ENCODE results near the gene MED27. TPM values are rescaled to one million over a fixed set of nuclear protein-coding genes. Genes with fewer than 3 reads are reported as not detected.
A peak's percentile ranks its signal among the peaks of the same experiment; 100 is the strongest.

The MED27 gene
- polyA plus RNA-seq, 4 donors, result 10.8 to 17.8 (median 11.0) TPM

GRCh38 chr9:132117694-132118093 is 38.0 kb upstream of the MED27 start:
- FAIRE-seq (no peak), DNase-seq (no peak)
- H3K27ac ChIP-seq (ENCODE audit: low read depth in 1 of 3, low read length in 2 of 3), result no peak overlapping the region
- H3K27me3 ChIP-seq (ENCODE audit: control insufficient read depth in 3 of 3, insufficient read depth in 3 of 3, low read length in 3 of 3), result peaks cover 0 to 6% (median 4%) of the 10 kb centered on the region in 3 donors
- H3K9me3 ChIP-seq (ENCODE audit: control insufficient read depth in 2 of 2, insufficient read depth in 1 of 2, low read depth in 1 of 2, low read length in 1 of 2), result no peaks in the 10 kb centered on the region
- WGBS, 3 donors, result 34 to 68% (median 53%) methylated on average over 3 of the region's 3 CpGs
- no peaks in the 10 kb centered on the region for H3K4me1 ChIP-seq (ENCODE audit: control insufficient read depth in 3 of 3, insufficient read depth in 2 of 3, low read depth in 1 of 3, low read length in 2 of 3)
- H3K4me3 ChIP-seq (ENCODE audit: low read depth in 1 of 3, low read length in 3 of 3), result no peak overlapping the region
- no peaks in the 10 kb centered on the region for H3K36me3 ChIP-seq (ENCODE audit: control insufficient read depth in 3 of 3, insufficient read depth in 2 of 3, low read depth in 1 of 3, low read length in 3 of 3)

GRCh38 chr9:132116583-132116982 is 36.9 kb upstream of the MED27 start:
- no peak for FAIRE-seq
- WGBS, 3 donors, result 59 to 84% (median 77%) methylated on average over 3 of the region's 3 CpGs
- DNase-seq, result no peak

GRCh38 chr9:132114102-132114707 is 34.5 kb upstream of the MED27 start:
- Histone ChIP-seq H3K27me3 (ENCODE audit: control insufficient read depth in 3 of 3, insufficient read depth in 3 of 3, low read length in 3 of 3) (no peaks in the 10 kb centered on the region), H3K36me3 (ENCODE audit: control insufficient read depth in 3 of 3, insufficient read depth in 2 of 3, low read depth in 1 of 3, low read length in 3 of 3) (no peaks in the 10 kb centered on the region), H3K4me3 (ENCODE audit: low read depth in 1 of 3, low read length in 3 of 3) (no peak overlapping the region), H3K27ac (ENCODE audit: low read depth in 1 of 3, low read length in 2 of 3) (no peak overlapping the region), H3K4me1 (ENCODE audit: control insufficient read depth in 3 of 3, insufficient read depth in 2 of 3, low read depth in 1 of 3, low read length in 2 of 3) (no peaks in the 10 kb centered on the region), H3K9me3 (ENCODE audit: control insufficient read depth in 2 of 2, insufficient read depth in 1 of 2, low read depth in 1 of 2, low read length in 1 of 2) (no peaks in the 10 kb centered on the region)
- no peak for FAIRE-seq
- WGBS, 3 donors, result 32 to 33% (median 32%) methylated on average over 17 to 18 of the region's 18 CpGs
- peak; percentile 47 to 80 for DNase-seq

More at GRCh38 chr9:132116583-132116982, 36.9 kb upstream of the MED27 start:
- Histone ChIP-seq H3K4me3 (ENCODE audit: low read depth in 1 of 3, low read length in 3 of 3) (no peak overlapping the region), H3K27me3 (ENCODE audit: control insufficient read depth in 3 of 3, insufficient read depth in 3 of 3, low read length in 3 of 3) (peaks cover 0 to 2% (median 0%) of the 10 kb centered on the region in 3 donors), H3K4me1 (ENCODE audit: control insufficient read depth in 3 of 3, insufficient read depth in 2 of 3, low read depth in 1 of 3, low read length in 2 of 3) (no peaks in the 10 kb centered on the region), H3K36me3 (ENCODE audit: control insufficient read depth in 3 of 3, insufficient read depth in 2 of 3, low read depth in 1 of 3, low read length in 3 of 3) (no peaks in the 10 kb centered on the region), H3K9me3 (ENCODE audit: control insufficient read depth in 2 of 2, insufficient read depth in 1 of 2, low read depth in 1 of 2, low read length in 1 of 2) (no peaks in the 10 kb centered on the region), H3K27ac (ENCODE audit: low read depth in 1 of 3, low read length in 2 of 3) (no peak overlapping the region)

- H3K4me1 ChIP-seq (ENCODE audit: control insufficient read depth in 3 of 3, insufficient read depth in 2 of 3, low read depth in 1 of 3, low read length in 2 of 3), result no peaks in the 10 kb centered on the region
- H3K27ac ChIP-seq (ENCODE audit: low read depth in 1 of 3, low read length in 2 of 3), result no peak overlapping the region
- 69 to 71% (median 71%) methylated on average over 5 of the region's 5 CpGs for WGBS, 3 donors
- H3K36me3 ChIP-seq (ENCODE audit: control insufficient read depth in 3 of 3, insufficient read depth in 2 of 3, low read depth in 1 of 3, low read length in 3 of 3), result no peaks in the 10 kb centered on the region
- DNase-seq, result no peak
- no peaks in the 10 kb centered on the region for H3K27me3 ChIP-seq (ENCODE audit: control insufficient read depth in 3 of 3, insufficient read depth in 3 of 3, low read length in 3 of 3)
- H3K4me3 ChIP-seq (ENCODE audit: low read depth in 1 of 3, low read length in 3 of 3), result no peak overlapping the region
- FAIRE-seq, result no peak
- H3K9me3 ChIP-seq (ENCODE audit: control insufficient read depth in 2 of 2, insufficient read depth in 1 of 2, low read depth in 1 of 2, low read length in 1 of 2), result no peaks in the 10 kb centered on the region
Measured at GRCh38 chr9:132109291-132109690, 29.6 kb upstream of the MED27 start.

- DNase-seq (no peak), FAIRE-seq (no peak)
- Histone ChIP-seq H3K36me3 (ENCODE audit: control insufficient read depth in 3 of 3, insufficient read depth in 2 of 3, low read depth in 1 of 3, low read length in 3 of 3) (no peaks in the 10 kb centered on the region), H3K4me1 (ENCODE audit: control insufficient read depth in 3 of 3, insufficient read depth in 2 of 3, low read depth in 1 of 3, low read length in 2 of 3) (no peaks in the 10 kb centered on the region), H3K9me3 (ENCODE audit: control insufficient read depth in 2 of 2, insufficient read depth in 1 of 2, low read depth in 1 of 2, low read length in 1 of 2) (no peaks in the 10 kb centered on the region), H3K4me3 (ENCODE audit: low read depth in 1 of 3, low read length in 3 of 3) (no peak overlapping the region), H3K27me3 (ENCODE audit: control insufficient read depth in 3 of 3, insufficient read depth in 3 of 3, low read length in 3 of 3) (no peaks in the 10 kb centered on the region), H3K27ac (ENCODE audit: low read depth in 1 of 3, low read length in 2 of 3) (no peak overlapping the region)
- 57 to 69% (median 60%) methylated on average over 7 of the region's 7 CpGs for WGBS, 3 donors
Measured at GRCh38 chr9:132108728-132109127, 29.1 kb upstream of the MED27 start.

GRCh38 chr9:132099741-132100407 is 20.2 kb upstream of the MED27 start:
- FAIRE-seq, result no peak
- no peaks in the 10 kb centered on the region for H3K27me3 ChIP-seq (ENCODE audit: control insufficient read depth in 3 of 3, insufficient read depth in 3 of 3, low read length in 3 of 3)

GRCh38 chr9:132099167-132099566 is 19.5 kb upstream of the MED27 start:
- DNase-seq, result no peak
- Histone ChIP-seq H3K27ac (ENCODE audit: low read depth in 1 of 3, low read length in 2 of 3) (no peak overlapping the region), H3K9me3 (ENCODE audit: control insufficient read depth in 2 of 2, insufficient read depth in 1 of 2, low read depth in 1 of 2, low read length in 1 of 2) (no peaks in the 10 kb centered on the region), H3K4me3 (ENCODE audit: low read depth in 1 of 3, low read length in 3 of 3) (no peak overlapping the region), H3K27me3 (ENCODE audit: control insufficient read depth in 3 of 3, insufficient read depth in 3 of 3, low read length in 3 of 3) (no peaks in the 10 kb centered on the region), H3K4me1 (ENCODE audit: control insufficient read depth in 3 of 3, insufficient read depth in 2 of 3, low read depth in 1 of 3, low read length in 2 of 3) (no peaks in the 10 kb centered on the region), H3K36me3 (ENCODE audit: control insufficient read depth in 3 of 3, insufficient read depth in 2 of 3, low read depth in 1 of 3, low read length in 3 of 3) (no peaks in the 10 kb centered on the region)
- WGBS, 3 donors, result 78 to 86% (median 83%) methylated on average over 7 of the region's 7 CpGs
- FAIRE-seq, result no peak

More at GRCh38 chr9:132099741-132100407, 20.2 kb upstream of the MED27 start:
- no peak for DNase-seq
- Histone ChIP-seq H3K4me3 (ENCODE audit: low read depth in 1 of 3, low read length in 3 of 3) (no peak overlapping the region), H3K36me3 (ENCODE audit: control insufficient read depth in 3 of 3, insufficient read depth in 2 of 3, low read depth in 1 of 3, low read length in 3 of 3) (no peaks in the 10 kb centered on the region), H3K4me1 (ENCODE audit: control insufficient read depth in 3 of 3, insufficient read depth in 2 of 3, low read depth in 1 of 3, low read length in 2 of 3) (no peaks in the 10 kb centered on the region), H3K9me3 (ENCODE audit: control insufficient read depth in 2 of 2, insufficient read depth in 1 of 2, low read depth in 1 of 2, low read length in 1 of 2) (no peaks in the 10 kb centered on the region), H3K27ac (ENCODE audit: low read depth in 1 of 3, low read length in 2 of 3) (no peak overlapping the region)
- WGBS, 3 donors, result 64 to 68% (median 65%) methylated on average over 8 of the region's 8 CpGs

- Histone ChIP-seq H3K4me1 (ENCODE audit: control insufficient read depth in 3 of 3, insufficient read depth in 2 of 3, low read depth in 1 of 3, low read length in 2 of 3) (no peaks in the 10 kb centered on the region), H3K27ac (ENCODE audit: low read depth in 1 of 3, low read length in 2 of 3) (no peak overlapping the region), H3K9me3 (ENCODE audit: control insufficient read depth in 2 of 2, insufficient read depth in 1 of 2, low read depth in 1 of 2, low read length in 1 of 2) (no peaks in the 10 kb centered on the region), H3K27me3 (ENCODE audit: control insufficient read depth in 3 of 3, insufficient read depth in 3 of 3, low read length in 3 of 3) (no peaks in the 10 kb centered on the region), H3K4me3 (ENCODE audit: low read depth in 1 of 3, low read length in 3 of 3) (no peak overlapping the region), H3K36me3 (ENCODE audit: control insufficient read depth in 3 of 3, insufficient read depth in 2 of 3, low read depth in 1 of 3, low read length in 3 of 3) (no peaks in the 10 kb centered on the region)
- DNase-seq (no peak), FAIRE-seq (no peak)
- 40 to 61% (median 50%) methylated on average over 2 of the region's 2 CpGs for WGBS, 3 donors
Measured at GRCh38 chr9:132094314-132094791, 14.7 kb upstream of the MED27 start.

All from small intestine (tissue), 7 donors.